ENCODE results near the gene VN1R2.

GRCh38 chr19:53294786-53295441 is 36.8 kb downstream of the VN1R2 start:
- TF ChIP-seq EZH2 (IDR thresholded peaks at IDR 0.05; ENCODE audit: insufficient read depth, poor library complexity, severe bottlenecking) (no peak), EZH2phosphoT487 (IDR thresholded peaks at IDR 0.05; ENCODE audit: insufficient read depth, low read depth) (no peak)
